ENCODE measurements around the gene FTO. TPM values are rescaled to one million over a fixed set of nuclear protein-coding genes. Genes with fewer than 3 reads are reported as not detected.

The FTO gene
- total RNA-seq, 6 experiments from 2014 or later, result 93.7 to 107 (median 105) TPM

GRCh38 chr16:53804467-53804866, 100.5 kb downstream of the FTO start:
- peaks cover 7% of the 10 kb centered on the region for H3K36me3 Mint-ChIP-seq (ENCODE audit: low read depth)
- peaks cover 19% of the 10 kb centered on the region for H3K4me1 Mint-ChIP-seq (ENCODE audit: low read depth)
- H3K4me3 Mint-ChIP-seq, result no peak overlapping the region
- H3K27ac Mint-ChIP-seq, result no peak overlapping the region
- H3K27me3 Mint-ChIP-seq (ENCODE audit: insufficient read depth), result no peaks in the 10 kb centered on the region; the same call in 1 of the 2 replicates
- DNase-seq, result no peak
- 0 out of 2 replicates have a peak, but pooled peaks cover under 1% of the 10 kb centered on the region for H3K9me3 Mint-ChIP-seq
- TF ChIP-seq CTCF (IDR thresholded peaks at IDR 0.05), result no peak

- peaks cover 11% of the 10 kb centered on the region for H3K36me3 Mint-ChIP-seq (ENCODE audit: low read depth)
- no peak for TF ChIP-seq CTCF (IDR thresholded peaks at IDR 0.05)
- no peaks in the 10 kb centered on the region; the same call in 1 of the 2 replicates for H3K27me3 Mint-ChIP-seq (ENCODE audit: insufficient read depth)
- no peak overlapping the region for H3K4me3 Mint-ChIP-seq
- 0 out of 2 replicates have a peak, but pooled peaks cover 4% of the 10 kb centered on the region for H3K9me3 Mint-ChIP-seq
- no peak for DNase-seq
- peaks cover 26% of the 10 kb centered on the region for H3K4me1 Mint-ChIP-seq (ENCODE audit: low read depth)
- no peak overlapping the region for H3K27ac Mint-ChIP-seq
These were observed 101.2 kb downstream of the FTO start for GRCh38 chr16:53805113-53805512.

DNA sequence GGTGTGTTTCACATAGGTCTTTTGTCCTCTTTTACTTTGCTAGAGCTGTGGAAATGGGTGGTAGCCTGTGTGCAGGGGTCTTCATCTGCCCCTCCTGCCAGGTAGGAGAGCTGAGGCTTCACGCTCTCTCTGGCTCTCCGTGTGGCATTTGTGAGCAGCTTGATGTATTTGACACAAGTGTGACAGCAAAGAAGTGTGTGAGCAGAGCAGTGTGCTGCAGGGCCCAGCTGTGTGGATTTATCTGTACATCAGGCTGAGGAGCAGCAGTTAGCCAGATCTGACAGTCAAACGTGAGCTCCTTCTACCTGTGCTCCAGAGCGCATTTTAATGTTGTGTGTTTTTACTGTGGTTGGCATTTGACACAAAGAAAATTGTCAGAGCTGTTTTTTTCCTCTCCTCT, 101.8 kb downstream of the FTO start:
- TF ChIP-seq CTCF (IDR thresholded peaks at IDR 0.05), result no peak
- no peak overlapping the region for H3K4me3 Mint-ChIP-seq
- H3K27me3 Mint-ChIP-seq (ENCODE audit: insufficient read depth), result no peaks in the 10 kb centered on the region; the same call in 1 of the 2 replicates
- no peak overlapping the region for H3K27ac Mint-ChIP-seq
- H3K4me1 Mint-ChIP-seq (ENCODE audit: low read depth), result peaks cover 32% of the 10 kb centered on the region
- peaks cover 17% of the 10 kb centered on the region for H3K36me3 Mint-ChIP-seq (ENCODE audit: low read depth)
- no peak for DNase-seq
- 0 out of 2 replicates have a peak, but pooled peaks cover 4% of the 10 kb centered on the region for H3K9me3 Mint-ChIP-seq

DNA sequence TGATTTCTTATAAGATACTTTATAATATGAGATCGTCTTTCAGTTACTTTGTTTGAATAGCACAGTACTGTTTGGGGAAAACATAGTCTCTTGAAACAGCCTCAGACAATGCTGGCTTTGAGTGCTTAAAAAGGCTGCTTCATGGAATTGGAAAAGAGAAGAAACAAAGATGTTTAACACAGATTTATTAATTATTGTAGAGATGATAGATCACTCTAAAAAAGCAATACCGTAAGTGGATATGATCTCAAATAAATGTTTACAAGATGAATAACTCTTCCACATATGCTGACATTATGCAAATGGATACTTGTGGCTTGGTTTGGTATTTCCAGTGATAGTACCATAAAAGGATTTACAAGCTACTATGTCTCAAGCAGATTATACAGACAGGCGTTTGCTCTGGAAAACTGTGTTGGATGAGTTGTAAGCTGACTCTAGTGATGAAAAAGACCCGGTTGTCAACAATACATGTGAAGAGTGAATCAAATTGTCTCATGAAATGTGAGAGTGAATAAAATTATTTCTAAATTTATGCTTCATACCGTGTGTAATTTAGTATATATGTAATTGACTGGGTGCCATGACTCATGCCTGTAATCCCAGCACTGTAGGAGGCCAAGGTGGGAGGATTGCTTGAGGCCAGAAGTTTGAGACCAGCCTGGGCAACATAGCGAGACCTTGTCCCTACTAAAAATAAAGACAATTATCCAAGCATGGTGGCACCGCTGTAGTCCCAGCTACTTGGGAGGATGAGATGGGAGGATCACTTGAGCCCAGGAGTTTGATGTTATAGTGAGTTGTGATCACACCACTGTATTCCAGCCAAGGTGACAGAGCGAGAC, 105.4 kb downstream of the FTO start:
- Mint-ChIP-seq H3K4me1 (ENCODE audit: low read depth) (peaks cover 42% of the 10 kb centered on the region), H3K4me3 (peak overlapping the region; percentile 55), H3K27me3 (ENCODE audit: insufficient read depth) (no peaks in the 10 kb centered on the region; the same call in 1 of the 2 replicates), H3K27ac (peak overlapping the region; percentile 83), H3K9me3 (0 out of 2 replicates have a peak, but pooled peaks cover 4% of the 10 kb centered on the region), H3K36me3 (ENCODE audit: low read depth) (peaks cover 29% of the 10 kb centered on the region)
- peak; percentile 84 for DNase-seq
- no peak for TF ChIP-seq CTCF (IDR thresholded peaks at IDR 0.05)

- H3K4me1 Mint-ChIP-seq (ENCODE audit: low read depth), result peaks cover 69% of the 10 kb centered on the region
These were observed 109.0 kb downstream of the FTO start for GRCh38 chr16:53812914-53813313.

More at GRCh38 chr16:53812914-53813313, 109.0 kb downstream of the FTO start:
- Mint-ChIP-seq H3K27me3 (ENCODE audit: insufficient read depth) (no peaks in the 10 kb centered on the region; the same call in 1 of the 2 replicates), H3K4me3 (no peak overlapping the region), H3K27ac (no peak overlapping the region), H3K36me3 (ENCODE audit: low read depth) (peaks cover 47% of the 10 kb centered on the region), H3K9me3 (0 out of 2 replicates have a peak, but pooled peaks cover 4% of the 10 kb centered on the region)
- TF ChIP-seq CTCF (IDR thresholded peaks at IDR 0.05), result no peak
- DNase-seq, result no peak

Measured in HFFc6 (cell line).